PFSK-1 (cell line): ENCODE results near the gene FABP3.

Experiments
- POLR2AphosphoS5 ChIP-seq: IDR thresholded peaks from 2 replicates; pipeline ENCODE4 v1.6.1; 2012; ENCODE audit warnings: low read depth, mild to moderate bottlenecking, control low read depth, low read length, moderate library complexity
- TF ChIP-seq, protein P1 (sequence below), 2 experiments: IDR thresholded peaks; 2 replicates each; pipeline versions ENCODE4 v1.6.1 to v1.8.0; 2011 to 2012; ENCODE audit warnings: low read depth in 2 of 2, low read length in 2 of 2, control low read depth in 1 of 2, inconsistent platforms in 1 of 2, mild to moderate bottlenecking in 1 of 2, moderate library complexity in 1 of 2; ENCODE audit not compliant: insufficient read depth in 1 of 2

DNA sequence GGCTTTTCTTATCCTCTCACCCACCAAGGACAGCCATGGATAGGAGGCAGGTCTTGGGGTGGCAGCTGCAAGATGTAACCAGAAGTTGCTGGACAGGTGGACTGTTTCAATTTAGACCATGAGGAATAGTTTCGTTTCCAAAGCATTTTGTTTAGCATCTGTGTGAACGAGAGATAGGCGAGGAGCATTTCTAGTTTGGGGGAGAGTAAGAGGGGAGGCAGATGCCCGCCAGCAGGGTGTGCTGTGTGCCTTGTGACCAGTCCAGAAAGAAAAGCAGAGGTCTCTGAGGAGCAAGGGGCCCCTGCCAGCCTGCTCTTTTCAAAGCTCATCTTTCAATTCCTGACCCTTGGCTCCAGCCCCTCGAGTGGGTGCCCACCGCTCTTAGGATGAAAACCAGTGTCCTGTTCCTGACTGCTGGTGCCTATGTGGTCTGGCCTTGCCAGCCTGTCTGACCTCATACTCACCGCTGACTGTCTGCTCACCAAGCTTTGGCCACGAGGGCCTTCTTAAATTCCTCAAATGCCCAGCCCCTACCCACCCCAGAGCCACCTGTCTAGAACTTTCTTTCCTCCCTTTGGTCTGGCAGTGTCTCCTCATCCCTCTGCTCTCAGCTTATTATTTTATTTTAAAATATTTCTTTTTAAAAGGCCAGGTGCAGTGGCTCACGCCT, 48.6 kb upstream of the FABP3 start:
- TF ChIP-seq, protein P1, sequence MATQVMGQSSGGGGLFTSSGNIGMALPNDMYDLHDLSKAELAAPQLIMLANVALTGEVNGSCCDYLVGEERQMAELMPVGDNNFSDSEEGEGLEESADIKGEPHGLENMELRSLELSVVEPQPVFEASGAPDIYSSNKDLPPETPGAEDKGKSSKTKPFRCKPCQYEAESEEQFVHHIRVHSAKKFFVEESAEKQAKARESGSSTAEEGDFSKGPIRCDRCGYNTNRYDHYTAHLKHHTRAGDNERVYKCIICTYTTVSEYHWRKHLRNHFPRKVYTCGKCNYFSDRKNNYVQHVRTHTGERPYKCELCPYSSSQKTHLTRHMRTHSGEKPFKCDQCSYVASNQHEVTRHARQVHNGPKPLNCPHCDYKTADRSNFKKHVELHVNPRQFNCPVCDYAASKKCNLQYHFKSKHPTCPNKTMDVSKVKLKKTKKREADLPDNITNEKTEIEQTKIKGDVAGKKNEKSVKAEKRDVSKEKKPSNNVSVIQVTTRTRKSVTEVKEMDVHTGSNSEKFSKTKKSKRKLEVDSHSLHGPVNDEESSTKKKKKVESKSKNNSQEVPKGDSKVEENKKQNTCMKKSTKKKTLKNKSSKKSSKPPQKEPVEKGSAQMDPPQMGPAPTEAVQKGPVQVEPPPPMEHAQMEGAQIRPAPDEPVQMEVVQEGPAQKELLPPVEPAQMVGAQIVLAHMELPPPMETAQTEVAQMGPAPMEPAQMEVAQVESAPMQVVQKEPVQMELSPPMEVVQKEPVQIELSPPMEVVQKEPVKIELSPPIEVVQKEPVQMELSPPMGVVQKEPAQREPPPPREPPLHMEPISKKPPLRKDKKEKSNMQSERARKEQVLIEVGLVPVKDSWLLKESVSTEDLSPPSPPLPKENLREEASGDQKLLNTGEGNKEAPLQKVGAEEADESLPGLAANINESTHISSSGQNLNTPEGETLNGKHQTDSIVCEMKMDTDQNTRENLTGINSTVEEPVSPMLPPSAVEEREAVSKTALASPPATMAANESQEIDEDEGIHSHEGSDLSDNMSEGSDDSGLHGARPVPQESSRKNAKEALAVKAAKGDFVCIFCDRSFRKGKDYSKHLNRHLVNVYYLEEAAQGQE (IDR thresholded peaks at IDR 0.05; ENCODE audit: insufficient read depth in 1 of 2, low read depth in 2 of 2, low read length in 2 of 2) = no peak
- TF ChIP-seq POLR2AphosphoS5 = no peak
